Measurements from ENCODE around the gene RPRD1A.
"Not testable (repeated sequence)": the region's sequence is repeated elsewhere in the genome, so short reads cannot be mapped to it uniquely, and the experiment has no call there.

The RPRD1A gene

DNA sequence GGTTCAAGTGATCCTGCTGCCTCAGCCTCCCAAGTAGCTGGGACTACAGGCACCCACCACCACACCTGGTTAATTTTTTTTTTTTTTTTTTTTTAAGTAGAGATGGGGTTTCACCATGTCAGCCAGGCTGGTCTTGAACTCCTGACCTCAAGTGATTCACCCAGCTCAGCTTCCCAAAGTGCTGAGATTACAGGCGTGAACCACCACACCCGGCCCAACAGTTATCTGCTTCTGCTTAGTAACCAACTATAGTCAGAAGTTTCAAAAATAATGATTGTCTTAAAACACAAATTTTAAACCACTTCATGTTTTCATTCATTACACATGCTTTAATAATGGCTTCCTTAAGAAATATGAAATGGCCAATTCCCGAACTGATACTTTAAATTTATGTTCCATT is 43.1 kb downstream of the RPRD1A start:
- not testable (repeated sequence) for DNase-seq

DNA sequence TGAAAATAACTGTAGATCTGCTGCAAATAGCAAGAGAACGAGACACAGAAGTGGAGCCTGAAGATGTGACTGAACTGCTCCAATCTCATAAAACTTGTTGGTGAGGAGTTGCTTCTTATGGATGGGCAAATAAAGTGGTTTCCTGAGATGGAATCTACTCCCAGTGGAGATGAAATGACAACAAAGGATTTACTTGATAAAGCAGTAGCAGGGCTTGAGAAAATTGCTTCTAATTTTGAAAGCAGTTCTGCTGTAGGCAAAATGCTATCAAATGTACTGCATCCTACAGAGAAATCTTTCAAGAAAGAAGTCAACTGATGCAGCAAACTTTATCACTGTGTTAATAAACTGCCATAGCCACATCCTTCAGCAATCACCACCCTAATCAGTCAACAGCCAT is 44.0 kb downstream of the RPRD1A start:
- DNase-seq, result no peak

DNA sequence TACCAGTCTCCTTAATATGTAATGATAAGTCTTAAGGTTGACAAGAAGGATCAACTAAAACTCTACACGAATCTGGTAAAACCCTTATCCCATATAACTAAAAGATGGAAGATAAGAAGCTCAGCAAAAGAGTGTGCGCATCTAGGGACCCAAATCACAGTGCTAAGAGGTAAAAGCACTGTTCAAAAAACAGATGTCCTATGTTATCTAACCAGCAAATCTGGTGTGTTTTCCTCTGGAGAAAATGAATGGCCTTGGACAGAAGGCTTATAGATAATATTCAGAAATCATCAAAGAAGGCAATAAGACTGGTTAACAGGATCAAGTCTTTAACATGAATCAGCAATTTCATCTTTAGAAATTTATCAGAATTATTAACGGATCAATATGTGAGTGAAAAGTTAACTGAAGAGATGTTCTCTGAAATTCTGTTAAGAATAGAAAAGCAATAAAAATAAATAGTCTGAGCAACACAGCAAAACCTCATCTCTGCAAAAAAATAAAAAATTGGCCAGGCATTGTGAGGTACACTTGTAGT is 47.1 kb downstream of the RPRD1A start:
- DNase-seq, result no peak

DNA sequence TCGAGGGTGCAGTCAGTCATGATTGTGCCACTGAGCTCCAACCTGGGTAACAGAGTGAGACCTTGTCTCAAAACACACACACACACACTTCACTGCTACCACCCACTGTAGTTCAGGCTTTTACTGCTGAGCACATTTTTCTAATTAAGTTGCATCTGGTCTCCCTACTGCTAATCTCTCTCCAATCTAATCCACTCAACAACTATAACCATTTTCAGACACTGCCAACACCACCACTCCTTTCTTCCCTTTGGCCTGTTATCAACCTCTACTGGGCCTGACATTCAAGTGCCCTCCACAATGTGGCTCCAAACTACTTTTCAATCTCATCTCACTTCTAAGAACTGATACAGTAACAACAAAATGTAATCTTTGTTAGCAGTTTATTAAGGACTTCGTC is 50.1 kb downstream of the RPRD1A start:
- no peak for DNase-seq

DNA sequence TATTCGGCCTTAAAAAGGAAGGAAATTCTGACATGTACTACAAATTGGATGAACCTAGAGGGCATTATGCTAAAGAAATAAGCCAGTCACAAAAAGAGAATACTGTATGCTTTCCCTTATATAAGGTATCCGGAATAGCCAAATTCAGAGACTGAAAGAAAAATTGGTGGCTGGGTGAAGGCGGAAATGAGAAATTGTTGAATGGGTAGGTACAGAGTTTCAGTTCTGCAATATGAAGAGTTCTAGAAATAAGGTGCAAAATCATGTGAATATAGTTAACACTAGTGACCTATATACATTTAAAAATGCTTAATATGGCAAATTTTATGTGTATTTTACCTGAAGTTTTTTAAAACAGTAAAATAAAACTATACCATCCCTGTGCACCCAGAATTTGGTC is 51.7 kb downstream of the RPRD1A start:
- no peak for DNase-seq

DNA sequence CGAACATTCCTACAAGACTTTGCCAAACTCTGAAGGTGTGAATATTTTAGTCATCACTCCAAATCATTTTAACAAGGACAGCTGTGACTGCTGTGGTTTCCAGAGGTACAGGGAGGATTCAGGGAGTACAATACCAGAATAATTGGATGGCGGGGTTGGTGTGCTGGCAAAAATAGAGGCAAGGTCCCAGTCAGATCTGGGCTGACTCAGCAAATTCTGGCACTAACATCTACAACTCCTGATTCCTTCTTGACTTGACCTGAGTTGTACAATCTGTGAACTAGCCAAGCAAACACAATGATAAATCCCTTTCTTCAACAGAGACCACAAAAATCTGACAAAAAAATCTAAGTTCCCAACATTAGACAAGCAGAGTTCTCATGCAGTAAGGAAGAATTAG is 54.5 kb downstream of the RPRD1A start:
- no peak for DNase-seq

DNA sequence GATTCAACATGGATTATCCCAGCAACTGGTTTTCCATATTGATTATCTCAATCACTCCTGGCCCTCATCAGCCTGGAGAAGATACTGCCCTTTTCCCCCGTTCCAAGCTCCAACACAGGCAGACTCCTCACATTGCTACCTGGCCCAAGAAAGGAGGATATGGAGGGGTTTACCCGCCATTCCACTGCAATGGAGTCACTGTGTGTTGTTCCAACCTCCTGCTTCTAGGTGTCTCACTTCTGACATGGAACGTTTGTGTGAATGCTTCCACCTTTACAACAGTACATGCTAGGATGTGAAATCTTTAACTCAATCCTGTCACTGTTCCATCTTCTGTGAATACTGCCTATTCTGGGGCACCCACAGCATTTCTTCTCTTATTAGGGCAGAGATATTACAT is 58.1 kb downstream of the RPRD1A start:
- no peak for DNase-seq

DNA sequence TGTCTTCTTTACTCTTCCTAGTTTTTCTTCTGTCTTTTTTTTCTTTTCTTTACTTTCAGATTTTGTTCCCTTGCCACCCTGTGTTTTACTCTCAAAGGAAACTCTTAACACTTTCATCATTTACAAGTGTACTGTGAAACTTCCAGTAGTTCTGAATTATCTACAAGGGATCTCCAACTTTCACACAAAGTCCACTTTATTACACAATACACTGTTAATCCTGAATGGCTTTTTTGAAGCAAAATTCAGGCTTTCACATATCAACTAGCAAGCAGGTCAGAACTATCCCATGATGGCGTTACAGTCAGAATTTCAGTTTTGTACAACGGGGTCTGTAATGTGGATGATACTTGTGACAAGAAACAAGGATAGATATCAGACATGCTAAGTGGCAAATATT is 60.4 kb downstream of the RPRD1A start:
- DNase-seq, result no peak

DNA sequence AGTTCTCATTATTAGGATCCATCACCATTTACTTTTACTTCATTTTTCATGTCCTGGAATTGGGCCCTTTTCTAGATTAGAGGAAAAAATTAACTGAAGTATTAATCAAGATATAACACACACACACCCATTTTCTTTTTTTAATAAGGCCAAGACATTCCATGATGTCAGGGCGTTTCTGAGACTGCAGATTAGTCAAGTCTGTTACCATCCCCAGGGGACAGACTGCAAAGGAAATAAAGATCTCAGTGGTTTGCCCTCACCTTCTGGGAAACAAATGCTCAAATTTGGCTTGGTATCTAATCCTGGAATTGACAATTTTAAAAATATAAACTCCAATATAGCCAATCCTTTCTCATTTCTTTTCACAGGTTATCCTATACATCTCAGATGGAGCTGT is 67.4 kb downstream of the RPRD1A start:
- no peak for DNase-seq

DNA sequence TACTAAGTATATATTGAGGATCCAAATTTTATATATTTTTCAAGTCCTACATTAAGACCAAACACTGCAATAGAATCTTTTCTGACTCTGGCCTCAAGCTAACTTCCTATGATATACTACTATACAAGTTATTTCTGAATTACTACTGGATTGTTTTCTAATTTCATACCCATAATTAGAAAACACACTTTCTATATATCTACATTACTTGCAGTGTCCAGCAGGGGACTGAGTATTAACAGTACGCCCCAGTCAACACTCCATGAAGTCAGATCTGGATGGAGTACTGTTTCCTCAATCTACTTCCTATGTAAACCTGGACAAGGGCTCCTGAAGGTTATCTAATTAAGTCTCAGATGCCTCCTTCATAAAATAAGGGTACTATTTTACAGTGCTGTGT is 68.4 kb downstream of the RPRD1A start:
- DNase-seq, result no peak

DNA sequence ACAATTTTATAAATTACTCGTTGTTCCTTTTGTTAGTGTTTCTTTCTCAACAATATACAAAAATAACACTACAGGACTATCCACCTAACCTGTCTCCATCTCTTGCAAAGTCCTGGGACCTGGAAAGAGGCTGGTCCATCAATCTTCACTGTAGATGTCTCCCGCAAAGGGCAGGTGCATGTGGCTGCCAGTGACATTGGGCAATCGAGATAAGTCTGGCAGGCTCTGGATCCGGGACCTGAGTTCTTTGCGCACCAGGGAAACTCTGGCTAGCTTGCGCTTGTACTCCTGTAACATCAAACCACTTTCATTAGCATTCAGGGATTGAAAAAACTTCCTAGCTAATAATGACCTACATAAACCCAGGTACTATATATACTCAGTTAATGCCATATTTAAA is 74.3 kb downstream of the RPRD1A start:
- no peak for DNase-seq

DNA sequence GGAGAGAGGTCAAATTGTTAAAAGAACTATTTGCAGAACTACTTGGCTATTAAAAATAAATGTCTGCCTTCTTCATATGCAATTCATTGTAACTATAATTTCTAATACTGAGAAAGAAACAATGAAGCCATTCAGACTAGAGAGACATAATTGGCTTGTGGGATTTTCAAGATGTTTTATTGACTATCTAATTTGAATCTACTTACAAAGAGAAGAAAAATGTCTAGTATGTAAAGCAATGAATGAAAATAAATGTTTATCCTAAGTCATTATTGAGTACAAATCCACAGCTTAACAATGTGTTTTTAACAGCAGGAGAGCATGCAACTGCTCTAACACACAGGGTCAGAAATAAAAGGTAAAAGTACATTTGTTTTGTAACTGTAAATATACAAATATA is 75.7 kb downstream of the RPRD1A start:
- DNase-seq, result no peak

DNA sequence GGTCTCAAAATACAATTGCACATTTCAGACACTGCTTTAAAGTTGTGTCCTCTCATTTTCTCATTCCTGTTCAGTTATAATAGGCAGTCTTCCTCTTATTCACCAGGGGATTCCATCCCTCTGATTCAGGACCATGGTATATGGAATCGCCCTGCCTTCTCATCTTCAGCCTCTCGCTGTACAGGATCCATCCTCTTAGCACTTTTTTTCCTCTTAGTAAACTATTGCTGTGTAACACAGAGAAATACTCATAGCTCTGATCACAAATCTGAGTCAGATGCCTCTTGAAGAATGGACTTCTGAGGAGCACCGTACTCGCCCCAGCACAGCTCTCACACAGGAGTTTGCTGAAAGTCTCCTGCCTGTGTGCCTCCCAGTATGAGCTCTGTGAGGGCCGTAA is 83.5 kb downstream of the RPRD1A start:
- no peak for DNase-seq

DNA sequence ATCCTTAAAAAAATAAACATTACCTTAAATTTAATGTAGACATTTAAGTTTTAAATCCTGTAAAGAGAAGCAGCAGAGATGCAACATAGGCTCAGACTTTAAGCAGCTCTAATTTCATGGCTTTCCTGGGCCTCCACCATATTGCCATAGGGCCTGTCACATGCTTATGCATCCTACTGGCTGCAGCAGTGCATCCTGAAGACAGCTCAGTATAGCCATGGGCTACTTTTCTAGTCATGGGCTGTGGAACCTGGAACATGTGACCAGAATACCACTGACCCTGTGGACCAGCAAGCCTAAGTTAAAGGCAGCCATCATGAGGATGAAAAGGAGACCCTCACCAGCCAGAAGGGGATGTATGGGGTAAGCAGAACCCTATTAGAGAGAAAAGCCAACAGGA is 84.2 kb downstream of the RPRD1A start:
- DNase-seq, result no peak

DNA sequence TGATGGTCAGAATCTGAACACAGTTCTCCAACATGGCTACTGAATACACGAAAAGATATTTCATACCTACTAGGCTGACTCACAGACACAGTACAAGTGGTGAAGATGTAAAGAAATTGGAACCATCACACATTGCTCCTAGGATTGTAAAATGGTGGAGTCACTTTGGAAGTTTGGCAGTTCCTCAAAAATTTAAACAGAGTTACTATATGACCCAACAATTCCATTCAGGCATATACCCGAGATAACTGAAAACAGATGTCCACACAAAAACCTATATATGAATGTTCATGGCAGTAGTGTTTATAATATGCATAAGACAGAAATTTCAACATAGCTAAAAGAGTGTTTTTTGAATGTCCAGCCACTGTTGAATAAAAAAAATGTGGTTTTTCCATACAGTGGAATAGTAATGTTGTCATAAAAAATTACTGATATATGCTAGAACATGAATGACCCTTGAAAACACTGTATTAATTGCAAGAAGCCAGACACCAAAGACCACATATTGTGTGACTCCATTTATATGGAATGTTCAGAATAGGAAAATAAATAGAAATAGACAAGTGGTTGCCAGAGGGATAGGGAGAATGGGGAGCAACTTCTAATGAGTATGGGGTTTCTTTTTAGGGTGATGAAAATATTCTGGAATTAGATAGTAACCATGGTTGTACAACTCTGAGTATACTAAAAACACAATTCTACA is 84.8 kb downstream of the RPRD1A start:
- DNase-seq, result no peak

DNA sequence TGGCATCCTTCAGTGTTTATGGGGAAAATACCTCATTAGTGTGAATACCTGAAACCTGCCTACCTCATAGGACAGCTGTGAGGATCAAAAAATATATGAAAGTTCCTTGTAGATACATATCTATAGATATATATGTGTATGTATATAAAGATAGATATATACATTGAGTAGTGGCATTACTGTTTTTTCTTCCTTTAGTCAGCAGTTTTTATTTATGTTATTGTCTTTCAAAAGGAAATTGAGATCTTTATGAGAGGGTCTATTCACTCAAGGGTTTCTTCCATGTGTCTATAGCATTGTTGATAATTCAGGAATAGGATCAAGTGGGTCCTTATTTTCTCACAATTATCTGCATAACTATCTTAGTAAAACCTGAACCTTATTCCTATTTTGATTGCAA is 88.2 kb downstream of the RPRD1A start:
- no peak for DNase-seq

DNA sequence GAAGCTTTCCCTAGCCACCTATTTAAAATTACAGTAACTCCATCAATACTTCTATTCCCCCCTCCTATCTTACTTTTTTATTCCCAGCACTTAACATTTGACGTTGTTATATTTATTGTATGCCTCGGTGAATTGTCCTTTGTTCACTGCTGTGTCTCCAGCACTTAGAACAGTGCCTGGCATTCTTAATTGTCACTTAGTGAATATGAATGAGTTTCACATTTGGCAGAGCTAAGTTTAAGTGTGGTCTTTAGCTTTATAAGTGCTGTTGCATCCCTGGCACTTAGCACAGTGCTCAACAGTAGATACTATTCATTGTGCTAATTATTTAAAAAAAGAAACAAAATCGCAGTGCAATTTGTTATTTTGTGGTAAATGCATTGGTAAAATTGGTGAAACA is 93.2 kb downstream of the RPRD1A start:
- no peak for DNase-seq

DNA sequence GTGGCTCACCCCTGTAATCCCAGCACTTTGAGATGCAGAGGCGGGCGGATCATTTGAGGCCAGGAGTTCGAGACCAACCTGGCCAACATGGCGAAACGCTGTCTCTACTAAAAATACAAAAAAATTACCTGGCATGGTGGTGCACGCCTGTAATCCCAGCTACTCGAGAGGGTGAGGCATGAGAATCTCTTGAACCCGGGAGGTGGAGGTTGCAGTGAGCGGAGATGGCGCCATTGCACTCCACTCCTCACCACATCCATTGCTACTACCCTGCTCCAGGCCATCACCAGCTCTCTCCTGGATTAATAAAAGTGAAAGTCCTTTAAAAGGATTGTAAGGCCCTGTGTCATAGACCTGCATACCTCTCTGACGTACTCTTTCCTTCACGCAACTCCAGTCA is 93.7 kb downstream of the RPRD1A start:
- DNase-seq, result no peak

DNA sequence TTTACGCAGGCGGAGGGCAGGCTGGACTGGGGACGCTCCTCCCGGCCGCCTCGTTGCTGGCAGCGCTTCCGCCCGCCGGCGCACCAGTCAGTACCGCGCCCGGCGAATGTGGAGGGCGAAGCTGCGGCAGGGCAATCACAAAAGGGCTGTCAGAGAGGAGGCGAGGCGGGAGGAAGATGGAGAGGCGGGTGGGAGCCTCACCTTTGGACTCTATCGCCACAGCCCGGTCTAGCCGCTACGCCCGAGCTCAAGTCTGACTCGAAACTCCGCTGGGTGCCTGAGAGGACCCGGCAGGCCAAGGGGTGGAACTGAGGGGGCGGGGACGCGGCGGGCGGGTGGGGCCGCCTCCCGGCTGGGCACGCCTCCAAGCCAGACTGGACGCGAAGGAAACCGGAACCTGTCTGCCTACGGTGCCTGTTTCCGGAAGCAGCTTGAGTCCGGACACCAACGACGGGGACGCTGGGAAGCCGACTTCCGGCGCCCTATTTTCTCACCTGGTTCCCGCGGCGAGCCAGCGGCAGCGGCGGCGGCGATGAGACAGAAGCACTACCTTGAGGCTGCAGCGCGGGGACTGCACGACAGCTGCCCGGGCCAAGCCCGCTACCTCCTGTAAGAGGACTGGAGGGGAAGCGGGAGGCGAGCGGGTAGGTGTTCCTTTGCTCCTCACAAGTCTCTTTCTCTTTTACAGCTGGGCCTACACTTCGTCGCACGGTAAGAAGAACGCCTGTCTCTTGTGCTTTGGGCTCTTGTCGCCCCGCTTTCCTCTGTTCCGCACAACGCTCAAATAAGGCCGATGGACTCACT is 95.0 kb downstream of the RPRD1A start, which contains the start of gene RMP24:
Gene RMP24 (plus strand): TSS at position 483 of the 804 bp plus-strand sequence.
- peak; percentile 94 for DNase-seq

DNA sequence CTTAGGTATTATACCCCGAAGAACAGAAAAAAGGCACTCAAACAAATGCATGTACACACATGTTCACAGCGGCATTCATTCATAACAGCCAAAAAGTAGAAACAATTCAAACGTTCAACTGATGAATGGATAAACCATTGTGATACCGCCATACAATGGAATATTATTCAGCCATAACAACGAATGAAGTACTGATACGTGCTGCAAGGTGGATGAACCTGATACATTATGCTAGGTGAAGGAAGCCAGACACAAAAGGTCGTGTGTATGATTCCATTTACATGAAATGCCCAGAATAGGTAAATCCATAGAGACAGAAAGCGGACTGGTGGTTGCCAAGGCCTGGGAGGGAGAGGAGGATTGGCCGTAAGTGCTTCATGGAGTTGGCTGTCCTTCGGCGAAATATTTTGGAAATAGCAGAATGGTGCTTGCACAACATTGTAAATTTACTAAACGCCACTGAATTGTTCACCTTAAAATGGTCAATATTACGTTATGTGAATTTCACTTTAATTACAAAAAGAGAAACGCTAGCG is 95.6 kb downstream of the RPRD1A start:
- DNase-seq, result peak; percentile 3

DNA sequence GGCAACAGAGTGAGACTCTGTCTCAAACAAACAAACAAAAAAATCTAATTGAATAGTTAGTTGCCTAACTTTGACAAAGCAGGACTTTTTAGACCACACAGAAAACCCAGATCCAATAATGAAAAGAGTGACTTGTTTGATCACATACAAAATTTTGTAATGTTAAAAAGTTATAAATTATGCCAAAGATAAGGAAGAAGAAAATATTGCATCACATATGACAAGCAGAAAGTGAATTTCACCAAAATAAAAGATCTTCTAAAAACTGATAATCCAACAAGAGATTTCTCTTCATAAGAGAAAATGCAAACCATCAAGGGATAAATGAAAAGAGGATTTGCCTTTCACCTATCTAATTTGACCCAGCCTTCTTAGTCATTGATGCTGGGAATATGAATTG is 97.7 kb downstream of the RPRD1A start:
- DNase-seq, result no peak

DNA sequence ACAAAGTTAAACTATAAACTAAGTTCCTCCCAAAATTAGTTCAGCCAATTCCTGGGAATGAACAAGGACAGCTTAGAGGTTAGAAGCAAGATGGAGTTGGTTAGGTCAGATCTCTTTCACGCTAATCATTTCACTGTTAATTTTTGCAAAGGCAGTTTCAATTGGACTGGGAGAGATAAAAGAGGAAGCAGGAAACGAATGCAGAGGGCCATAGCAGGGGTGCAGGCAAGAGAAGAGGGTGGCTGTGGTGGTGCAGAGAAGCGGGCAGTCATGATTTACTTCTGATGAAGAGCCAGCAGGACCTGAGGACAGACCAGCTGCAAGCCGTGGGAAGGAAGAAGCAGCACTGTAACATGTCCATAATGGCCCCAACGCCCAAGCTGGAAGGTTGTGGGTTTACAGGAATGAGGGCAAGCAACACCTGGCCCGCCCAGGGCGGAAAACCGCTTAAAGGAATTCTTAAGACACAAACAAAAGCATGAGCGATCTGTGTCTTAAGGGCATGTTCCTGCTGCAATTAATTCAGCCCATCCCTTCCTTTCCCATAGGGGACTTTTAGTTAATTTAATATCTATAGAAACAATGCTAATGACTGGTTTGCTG is 99.0 kb downstream of the RPRD1A start:
- no peak for DNase-seq

DNA sequence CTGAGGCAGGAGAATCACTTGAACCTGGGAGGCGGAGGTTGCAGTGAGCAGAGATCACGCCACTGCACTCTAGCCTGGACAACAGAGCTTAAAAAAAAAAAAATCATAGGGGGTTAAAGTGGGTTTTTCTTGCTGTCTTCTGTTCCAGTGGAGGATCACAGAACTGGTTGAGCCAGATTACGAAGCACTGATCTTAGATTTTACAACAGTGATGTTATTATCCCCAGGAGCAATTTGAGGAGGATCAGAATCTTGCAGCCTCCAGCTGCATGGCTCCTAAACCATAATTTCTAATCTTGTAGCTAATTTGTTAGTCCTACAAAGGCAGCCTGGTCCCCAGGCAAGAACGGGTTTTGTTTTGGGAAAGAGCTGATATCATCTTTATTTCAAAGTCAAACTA is 99.5 kb downstream of the RPRD1A start:
- not testable (repeated sequence) for DNase-seq

DNA sequence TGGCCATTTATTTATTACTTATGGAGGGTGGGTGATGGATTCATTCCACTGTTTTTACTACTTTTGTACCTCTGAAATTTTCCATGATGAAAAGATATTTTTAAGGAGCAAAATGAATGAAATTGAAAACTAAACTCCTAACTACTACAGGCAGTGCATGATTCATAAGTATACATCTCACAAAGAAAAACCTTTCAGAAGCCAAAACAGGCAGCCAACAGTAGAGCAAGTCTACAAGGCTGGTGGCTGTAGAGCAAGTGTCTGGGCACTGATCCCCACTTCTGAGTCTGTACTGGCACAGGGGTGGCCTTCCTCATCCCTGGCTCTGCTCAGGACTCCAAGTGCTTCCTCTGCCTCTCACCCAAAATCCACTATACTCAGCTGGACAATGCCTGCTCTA is 103.0 kb downstream of the RPRD1A start:
- no peak for DNase-seq
